Daoy (cell line): ENCODE results near the gene PPP1R12A. TPM values are rescaled to one million over a fixed set of nuclear protein-coding genes. Genes with fewer than 3 reads are reported as not detected.

Experiments used
- DNase-seq: peaks from one replicate; pipeline ENCODE4 v3.0.0-alpha.2; 2015; ENCODE audit warnings: low read depth
- total RNA-seq: library from RNA; depleted of rRNA; stranded (reverse); fragments of >200 nt; shearing (Covaris generic); gene quantifications from 2 replicates; pipeline ENCODE4 v1.2.3, GENCODE V29; 2014; rRNA removed

The PPP1R12A gene
- total RNA-seq, 1 experiment from 2014 or later: 104 TPM

DNA sequence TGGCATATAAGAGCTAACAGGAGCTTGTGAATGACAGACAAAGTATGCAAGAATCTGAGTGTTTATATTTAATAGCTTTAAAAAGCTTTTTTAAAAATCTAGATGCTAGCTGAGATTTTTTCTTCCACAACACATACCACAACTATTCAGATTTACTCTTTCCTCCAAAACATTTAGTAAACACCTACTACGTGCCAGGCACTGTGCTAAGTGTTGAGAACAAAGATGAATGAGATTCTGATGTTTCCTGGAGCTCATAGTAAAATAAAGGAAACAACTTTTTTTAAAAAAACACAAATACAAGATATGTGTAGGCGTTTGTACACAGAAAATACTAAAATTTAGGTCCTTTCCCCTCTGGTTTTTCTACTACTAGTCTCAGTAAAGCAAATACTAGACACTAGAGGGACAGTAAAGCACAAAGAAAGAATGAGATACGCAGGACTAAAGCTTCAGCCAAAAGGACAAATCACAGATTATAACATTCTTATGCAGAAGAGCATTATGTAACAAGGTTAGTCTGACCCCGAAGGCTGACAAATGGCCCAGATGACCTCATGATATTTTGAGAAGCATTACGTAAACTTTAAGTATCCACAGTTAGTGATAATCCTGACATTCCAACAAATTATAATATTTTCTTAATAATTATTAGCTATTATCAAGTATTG is 165.6 kb downstream of the PPP1R12A start:
- DNase-seq: no peak

DNA sequence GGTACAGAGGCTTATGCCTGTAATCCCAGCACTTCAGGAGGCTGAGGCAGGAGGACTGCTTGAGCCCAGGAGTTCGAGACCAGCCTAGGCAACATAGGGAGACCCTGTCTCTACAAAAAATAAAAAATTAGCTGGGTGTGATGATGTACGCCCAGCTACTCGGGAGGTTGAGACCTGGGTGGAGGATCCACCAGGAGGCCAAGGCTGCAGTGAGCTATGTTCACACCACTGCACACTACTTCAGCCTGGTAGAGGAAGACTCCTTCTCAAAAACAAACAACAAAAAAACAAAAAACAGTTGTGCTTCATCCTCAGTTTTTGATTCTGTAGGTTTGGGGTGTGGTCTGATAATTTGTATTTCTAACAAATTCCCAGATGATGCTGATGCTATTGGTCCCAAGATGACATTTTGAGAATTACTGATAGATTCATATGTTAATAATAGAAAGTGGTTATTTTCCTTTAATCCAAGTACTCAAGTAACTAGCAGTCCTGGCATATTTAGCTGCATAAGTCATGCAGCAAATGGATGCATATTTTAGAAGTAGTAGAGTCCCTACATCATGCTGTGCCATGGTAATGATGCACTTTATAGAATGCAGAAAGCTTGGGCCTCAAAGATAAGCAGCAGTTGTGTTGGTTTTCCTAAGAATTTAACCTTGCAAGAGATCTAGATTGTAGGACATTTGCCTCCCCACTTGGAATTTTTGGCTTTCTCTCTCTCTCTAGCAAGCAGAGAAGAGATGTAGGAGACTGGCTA is 168.0 kb downstream of the PPP1R12A start:
- no peak for DNase-seq

DNA sequence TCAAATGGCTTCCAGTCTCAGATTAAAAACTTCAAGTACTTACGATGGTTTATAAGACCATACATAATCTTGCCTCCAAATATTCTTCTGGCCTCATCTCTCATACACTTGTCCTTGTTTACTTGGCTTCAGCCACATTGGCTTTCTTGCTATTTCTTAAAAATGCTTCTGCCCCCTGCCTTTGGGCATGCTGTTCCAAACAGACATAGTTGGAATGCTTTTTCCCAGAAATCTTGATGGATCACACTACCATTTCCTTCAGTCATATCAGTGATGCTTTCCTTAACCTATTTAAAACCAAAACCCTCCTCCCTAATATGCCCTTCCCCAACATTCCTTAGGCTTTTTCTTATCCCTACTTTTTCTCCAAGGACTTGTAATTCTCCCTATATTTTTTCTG is 169.7 kb downstream of the PPP1R12A start:
- no peak for DNase-seq

DNA sequence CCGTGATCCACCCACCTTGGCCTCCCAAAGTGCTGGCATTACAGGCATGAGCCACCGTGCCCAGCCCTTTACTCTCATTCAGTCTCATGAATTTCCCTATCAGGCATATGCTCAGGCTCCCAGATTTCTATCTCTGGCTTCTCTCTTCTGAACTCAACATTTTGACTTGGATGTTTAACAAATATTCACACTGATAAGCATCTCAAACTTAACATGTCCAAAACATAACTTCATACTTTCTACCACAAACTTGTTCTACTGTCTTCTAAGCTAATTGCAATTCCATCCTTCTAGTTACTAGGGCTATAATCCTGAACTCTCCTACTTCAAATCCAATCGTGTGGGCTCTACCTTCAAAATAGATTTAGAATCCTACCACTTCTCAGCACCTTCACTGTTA is 170.3 kb downstream of the PPP1R12A start:
- no peak for DNase-seq

DNA sequence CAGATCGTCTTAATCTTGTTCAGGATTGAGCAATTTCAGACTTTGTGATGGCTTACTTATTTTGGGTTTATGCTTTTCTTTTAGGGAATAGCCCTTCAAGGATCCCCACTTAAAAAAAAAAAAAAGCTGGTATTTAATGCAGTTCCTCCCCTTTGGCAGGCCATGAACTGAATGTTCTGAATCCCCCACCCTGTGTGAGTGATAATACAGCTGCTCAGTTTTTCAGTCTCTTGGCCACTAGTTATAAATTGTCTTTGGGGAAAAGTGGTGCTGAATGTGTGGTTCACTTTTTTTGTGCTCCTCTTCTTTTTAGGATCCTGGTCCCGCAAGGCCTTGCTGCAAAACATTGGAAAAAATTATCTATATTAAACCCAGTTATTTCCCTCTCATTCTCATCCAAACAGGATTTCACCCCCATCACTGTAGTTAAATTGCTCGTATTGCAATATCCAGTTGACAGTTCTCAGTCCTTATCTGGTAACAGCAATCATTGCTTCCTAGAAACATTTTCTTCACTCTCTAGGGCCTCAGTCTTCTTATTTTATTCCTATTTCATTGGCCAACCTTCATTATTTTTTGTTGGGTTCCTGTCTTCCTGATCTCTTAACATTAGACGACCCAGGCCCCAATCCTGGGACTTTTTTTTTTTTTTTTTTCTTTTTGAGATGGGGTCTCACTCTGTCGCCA is 171.0 kb downstream of the PPP1R12A start:
- no peak for DNase-seq

DNA sequence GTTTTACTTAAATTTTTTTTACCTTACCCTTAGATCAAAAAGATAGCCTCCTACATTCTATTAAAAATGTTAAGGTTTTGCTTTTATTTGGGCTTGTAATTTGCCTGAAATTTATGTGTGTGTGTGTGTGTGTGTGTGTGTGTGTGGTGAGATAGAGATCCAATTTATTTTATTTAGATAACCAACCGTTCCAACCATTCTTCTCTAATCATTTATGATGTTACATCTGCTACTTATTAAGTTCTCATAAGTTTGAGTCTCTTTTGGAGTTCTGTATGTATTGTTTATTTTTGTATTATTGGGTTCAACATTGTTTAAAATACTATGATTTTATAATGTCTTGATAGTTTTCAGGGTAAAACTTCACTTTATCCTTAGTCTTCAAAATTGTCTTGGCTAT is 173.6 kb downstream of the PPP1R12A start:
- no peak for DNase-seq

DNA sequence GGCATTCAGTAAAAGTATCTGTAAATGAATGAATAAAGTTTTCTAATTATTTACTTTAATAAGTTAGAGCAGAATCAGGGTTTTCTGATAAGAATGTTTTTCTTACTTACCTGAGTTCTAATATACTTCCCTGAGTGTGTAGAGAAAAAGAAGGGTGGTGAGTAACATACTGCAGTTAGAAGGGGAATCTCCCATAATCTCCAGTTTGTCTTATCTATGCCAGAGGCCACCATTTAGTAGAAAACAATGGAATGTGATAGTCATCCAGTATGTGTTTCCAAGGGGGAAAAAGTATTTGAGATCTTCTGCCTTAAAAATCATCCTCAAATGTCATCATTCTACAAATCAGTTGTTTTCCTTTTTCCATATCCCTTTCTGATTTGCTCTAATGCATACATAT is 187.6 kb downstream of the PPP1R12A start:
- DNase-seq: no peak

DNA sequence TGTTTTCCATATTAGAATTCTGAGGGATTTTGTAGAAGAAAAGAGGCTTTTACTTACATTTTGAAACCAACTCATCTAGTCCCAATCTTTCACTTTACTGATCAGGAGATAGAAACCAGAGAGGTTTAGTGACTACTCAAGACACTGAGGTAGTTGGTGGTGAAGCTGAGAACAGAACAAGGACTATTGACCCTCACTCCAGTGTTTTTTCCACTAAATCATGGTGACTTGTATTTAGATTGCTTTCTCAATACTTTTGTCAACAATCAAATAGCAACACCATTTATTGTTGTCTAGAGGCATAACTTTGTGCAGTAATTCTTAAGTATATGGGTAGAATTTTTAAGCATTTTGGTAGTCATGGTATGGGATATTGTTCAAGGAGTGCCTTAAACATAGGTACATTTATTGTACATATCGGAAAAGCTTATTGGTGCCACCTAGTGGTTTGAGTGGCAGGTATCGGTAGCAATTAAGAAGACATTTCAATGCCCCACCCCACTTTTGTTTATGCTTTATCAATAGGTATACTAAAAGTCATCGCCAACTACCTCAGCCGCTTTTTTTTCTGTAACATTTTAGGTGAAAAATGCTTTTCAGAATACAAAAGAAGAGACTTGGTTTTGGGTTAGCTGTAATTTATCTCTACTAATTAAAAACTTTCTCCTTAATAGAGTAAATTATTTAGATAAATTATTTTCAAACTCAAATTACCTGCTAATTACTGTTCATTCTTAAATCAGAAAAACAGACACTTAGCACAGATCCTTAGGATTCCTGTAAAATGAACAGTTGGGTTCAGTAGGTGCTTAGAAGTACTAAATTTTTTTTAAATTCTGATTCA is 196.8 kb downstream of the PPP1R12A start:
- peak; percentile 67 for DNase-seq

DNA sequence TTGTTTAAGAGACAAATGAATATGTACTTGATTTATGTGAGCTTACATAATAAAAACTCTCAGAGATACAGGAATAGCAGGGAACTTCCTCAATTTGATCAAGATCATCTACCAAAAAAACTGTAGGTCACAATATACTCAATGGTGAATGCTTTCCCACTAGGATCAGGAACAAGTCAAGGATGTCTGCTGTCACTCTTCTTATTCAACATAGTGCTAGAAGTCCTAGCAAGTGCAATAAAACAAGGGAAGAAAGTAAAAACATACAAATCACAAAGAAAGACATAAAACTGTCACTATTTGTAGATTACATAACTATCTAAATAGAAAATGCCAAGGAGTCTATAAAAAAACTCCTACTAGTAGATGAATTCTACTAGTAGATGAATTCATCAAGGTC is 202.3 kb downstream of the PPP1R12A start:
- no peak for DNase-seq

DNA sequence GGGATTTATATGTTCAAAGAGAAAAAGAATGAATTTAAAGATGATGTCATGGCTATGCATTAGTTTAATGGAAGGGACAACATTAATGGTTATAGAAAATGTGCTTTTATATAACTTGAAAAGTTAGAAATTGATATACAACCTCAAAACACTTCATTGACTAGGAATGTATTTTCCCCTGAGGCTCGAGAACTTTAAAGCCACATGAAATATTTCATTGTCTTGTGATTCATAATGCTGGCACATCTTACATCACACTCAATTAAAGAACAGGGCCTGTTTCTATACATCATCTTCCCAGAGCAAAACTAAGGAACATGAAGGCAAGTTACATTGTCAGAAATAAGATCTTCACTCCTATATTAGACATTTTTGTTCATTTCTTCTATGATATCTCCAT is 208.9 kb downstream of the PPP1R12A start:
- DNase-seq: peak; percentile 55

Other genes with a start within 250 kb of the PPP1R12A start
- 72.0 and 87.3 TPM in 2 replicates for gene PAWR, start 244.1 kb downstream of the PPP1R12A start, total RNA-seq
- 1.0 and 1.4 TPM in 2 replicates for gene OTOGL, start 164.4 kb upstream of the PPP1R12A start, total RNA-seq